Measurements from ENCODE around the gene COX4I1.
"Not testable (repeated sequence)": the region's sequence is repeated elsewhere in the genome, so short reads cannot be mapped to it uniquely, and the experiment has no call there.

COX4I1 gene

GRCh38 chr16:85826686-85827247 is 27.3 kb downstream of the COX4I1 start:
- no peak for DNase-seq

- no peak for DNase-seq
Observed at GRCh38 chr16:85828166-85828565, 28.7 kb downstream of the COX4I1 start.

GRCh38 chr16:85829171-85829719 is 29.8 kb downstream of the COX4I1 start:
- no peak for DNase-seq

GRCh38 chr16:85829751-85830445 is 30.4 kb downstream of the COX4I1 start:
- no peak for DNase-seq

GRCh38 chr16:85830821-85831220 is 31.3 kb downstream of the COX4I1 start:
- DNase-seq, result no peak

DNA sequence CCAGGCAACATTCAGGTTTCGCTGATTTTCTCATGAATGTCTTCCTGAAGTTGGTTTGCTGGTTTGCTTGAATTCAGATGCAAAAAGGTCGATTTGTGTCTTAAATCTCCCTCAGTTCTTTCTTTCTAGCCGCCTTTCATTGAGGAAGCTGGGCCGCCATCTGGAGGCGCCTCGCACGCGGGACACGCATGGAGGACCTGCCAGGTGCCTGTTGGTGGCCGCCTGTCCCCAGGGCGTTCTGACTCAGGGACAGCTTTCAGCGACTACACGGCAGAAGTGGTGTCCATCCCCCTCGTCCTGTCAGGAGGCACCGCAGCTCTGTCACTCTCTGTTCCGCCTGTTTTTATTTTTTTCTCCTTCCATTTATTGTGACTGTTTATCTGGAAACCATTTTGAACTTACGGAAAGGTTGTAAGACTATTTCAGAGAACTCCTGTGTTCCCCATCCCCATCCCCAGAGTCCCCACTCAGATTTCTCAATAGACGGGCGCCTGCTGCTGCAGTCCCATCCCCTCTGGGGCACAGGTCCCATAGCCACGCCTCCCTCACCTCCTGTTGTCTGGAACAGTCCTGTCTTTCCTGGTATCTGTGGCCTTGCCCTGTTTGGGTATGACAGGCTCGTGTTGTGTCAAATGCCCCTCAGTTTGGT is 33.2 kb downstream of the COX4I1 start:
- no peak for DNase-seq

DNA sequence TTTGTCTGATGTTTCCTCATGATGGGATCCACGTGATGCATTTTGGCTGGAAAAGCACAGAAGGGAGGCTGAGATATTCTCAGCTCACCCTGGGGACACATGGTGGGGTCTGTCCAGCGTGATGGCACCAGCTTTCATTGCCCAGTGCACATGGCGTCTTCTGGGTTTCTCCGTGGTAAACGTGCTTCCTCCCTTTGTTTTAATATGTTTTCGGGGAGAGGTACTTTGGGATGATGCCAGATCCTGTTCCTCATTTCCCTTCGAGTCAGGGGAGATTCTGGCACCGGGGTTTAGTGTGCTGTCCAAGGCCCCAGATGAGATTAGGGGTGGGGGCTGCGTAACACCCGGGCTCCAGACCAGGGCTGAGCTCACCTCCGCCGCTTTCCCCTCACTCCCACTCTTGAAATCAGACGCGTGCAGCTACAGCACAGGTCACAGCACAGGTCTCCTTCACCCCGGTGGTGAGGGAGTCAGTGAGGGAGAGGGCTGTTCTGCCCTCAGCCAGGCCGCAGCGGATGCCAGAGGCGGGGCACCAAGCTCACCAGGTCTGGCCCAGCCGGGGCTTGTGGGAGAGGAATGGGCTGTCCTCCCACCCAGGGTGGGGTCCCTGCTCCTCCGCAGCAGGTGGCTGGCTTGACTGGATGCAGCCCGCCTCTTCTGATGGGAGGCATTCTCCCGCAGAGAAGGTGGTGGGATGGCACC is 33.9 kb downstream of the COX4I1 start:
- DNase-seq, result no peak

GRCh38 chr16:85834741-85835140 is 35.2 kb downstream of the COX4I1 start:
- no peak for DNase-seq

DNA sequence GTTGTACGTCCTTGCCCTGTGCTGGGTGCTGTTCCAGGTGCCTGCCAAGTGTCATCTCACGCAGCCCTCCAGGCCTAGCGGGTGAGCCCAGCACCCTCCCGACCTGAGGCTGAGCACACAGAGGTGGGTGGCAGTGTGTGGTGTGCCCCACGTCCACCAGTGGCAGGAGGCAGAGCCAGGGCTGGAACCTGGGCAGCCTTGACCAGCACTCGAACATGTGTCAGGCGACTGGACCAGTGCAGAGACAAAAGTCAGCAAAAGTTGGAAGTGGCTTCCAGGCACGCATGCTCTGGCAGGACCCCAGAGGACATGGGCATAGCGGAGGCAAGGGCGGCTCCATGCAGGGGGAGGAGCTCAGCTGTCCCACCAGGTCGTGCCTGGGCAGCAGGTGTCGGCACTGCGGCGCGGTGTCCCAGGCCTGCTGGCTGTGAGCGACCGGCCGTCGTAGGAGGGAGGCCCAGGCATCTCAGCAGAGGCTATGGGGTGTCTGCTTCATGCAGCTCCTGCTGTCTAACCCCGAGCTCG is 35.8 kb downstream of the COX4I1 start:
- no peak for DNase-seq

DNA sequence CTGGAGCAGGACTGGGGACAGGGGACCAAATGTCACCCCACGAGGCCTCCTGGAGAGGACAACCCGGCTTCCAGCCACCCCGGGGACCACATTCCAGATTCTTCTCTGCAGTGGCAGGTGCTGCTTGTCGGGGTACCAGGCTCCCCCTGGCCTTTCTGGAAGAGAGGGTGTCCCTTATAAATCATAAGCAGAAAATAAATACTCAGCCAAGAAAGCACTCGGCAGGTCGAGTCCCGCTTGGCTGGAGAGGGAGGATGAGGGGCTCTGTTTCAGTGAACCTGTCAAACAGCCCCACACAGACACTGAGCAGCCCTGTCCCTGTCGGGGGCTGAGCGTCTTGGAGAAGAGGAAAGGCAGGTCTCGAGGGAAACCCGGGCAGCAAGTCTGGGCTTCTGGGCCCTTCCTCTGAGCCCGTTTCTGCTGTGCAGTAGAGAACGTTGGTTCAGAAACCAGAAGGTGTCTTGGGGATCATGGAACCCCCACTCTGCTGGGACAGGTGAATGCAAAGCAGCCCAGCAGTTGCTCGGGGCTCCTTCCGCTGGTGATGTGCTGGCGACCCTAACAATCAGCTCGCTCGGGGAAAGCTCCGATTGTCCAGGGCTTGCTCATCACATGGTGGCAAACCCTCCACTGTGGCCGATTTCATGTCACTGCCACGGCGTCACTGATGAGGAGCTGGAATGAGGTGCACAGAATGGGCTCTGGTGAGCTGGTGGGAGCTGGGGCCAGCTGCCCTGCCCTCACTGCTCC is 36.6 kb downstream of the COX4I1 start:
- no peak for DNase-seq

DNA sequence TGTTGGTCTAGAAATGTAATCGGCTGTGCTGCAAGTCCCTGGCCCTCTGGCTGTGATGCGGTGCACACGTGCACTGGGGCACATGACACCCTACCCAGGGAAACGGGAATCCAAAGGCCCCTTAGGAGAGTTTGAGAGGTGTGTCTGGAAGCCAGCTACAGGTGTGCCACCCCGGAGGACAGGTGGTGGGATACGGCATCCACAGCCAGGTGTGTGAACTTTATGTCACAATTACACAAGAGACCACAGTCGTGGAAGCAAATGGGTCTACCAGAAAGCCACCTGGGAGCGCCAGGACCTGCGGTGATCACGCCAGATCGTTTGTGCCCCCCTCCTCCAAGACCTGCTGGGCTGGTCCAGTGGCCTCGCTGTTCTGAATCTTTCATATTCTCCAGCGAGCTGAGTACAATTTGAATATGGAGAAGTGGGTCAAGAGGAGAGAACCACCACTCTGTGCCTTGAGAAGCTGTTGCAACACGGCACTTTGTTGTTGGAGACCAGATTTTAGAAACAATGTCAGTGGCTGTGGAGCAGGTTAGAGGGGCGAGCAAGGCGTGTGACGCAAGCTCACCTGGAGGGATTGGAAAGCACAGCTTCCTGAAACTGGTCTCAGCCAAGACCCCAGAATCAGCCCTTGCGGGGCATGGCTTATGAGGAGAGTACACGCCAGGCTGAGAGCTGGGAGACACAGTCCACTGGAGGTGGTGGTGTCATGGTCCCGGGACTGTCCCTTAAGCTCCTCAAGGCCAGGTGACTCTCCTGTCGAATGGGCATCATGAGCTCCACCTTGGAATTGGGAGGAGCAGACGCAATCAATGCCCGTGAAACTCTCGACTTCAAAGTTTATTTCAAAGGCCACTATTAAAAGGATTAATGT is 37.4 kb downstream of the COX4I1 start:
- DNase-seq, result no peak

GRCh38 chr16:85837654-85838053 is 38.2 kb downstream of the COX4I1 start:
- DNase-seq, result not testable (repeated sequence)

DNA sequence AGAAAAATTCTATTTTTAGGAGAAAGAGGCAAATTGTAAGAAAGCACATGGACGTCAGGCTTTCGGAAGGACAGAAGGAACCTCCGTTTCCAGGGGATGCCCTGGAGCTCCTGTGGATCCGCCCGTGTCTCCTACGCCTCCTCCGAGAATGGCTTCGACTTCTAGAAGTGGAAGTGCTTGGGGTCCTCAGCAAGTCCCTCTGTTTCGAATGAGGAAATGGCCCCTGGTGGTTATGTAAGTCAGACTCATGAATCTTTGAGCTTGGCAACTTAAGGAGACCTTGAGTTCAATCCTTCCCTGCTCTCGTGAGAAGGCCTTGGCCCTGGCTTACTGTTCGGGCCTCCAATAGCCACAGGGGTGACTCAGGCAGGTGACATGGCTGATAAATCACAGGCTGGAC is 38.9 kb downstream of the COX4I1 start:
- DNase-seq, result no peak

GRCh38 chr16:85838876-85839585 is 39.5 kb downstream of the COX4I1 start:
- DNase-seq, result no peak

GRCh38 chr16:85839681-85840240 is 40.3 kb downstream of the COX4I1 start:
- no peak for DNase-seq

DNA sequence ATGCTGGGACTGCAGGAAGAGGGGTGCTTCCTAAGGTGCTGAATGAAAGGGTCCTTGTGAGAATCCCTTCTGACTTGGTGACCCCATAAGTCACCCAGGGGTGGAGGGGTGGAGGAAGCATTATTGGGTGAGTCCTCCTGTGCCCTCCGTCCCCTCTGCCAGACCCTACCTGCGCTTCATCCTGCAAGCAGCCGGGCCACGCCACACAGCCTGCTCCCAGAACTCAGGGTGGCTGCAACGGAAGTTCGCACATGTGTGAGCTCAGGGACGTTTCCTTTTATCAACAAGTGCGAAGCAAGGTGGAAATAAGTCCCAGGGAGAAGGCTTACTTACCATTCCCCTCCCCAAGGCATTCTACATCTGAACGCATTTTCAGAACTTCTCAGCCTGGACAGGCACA is 40.9 kb downstream of the COX4I1 start:
- no peak for DNase-seq

GRCh38 chr16:85840801-85841200 is 41.3 kb downstream of the COX4I1 start:
- DNase-seq, result no peak

GRCh38 chr16:85842435-85842834 is 42.9 kb downstream of the COX4I1 start:
- no peak for DNase-seq

DNA sequence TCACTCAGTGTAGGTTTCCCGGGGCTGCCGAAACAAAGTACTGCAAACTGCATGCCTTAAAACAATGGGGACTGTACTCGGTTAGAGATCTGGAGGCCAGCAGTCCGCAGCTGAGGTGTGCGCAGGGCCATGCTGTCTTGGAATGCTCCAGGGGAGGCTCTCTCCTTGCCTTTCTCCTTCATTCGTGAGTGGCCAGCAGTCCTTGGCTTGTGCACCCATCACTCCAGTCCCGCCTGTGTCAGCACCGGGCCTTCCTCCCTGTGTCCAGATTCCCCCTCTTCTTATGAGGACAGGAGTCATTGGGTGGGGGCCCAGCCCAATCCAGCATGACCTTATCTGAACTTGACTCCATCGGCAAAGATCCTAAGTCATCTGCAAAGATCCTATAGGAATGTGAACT is 43.4 kb downstream of the COX4I1 start:
- no peak for DNase-seq

DNA sequence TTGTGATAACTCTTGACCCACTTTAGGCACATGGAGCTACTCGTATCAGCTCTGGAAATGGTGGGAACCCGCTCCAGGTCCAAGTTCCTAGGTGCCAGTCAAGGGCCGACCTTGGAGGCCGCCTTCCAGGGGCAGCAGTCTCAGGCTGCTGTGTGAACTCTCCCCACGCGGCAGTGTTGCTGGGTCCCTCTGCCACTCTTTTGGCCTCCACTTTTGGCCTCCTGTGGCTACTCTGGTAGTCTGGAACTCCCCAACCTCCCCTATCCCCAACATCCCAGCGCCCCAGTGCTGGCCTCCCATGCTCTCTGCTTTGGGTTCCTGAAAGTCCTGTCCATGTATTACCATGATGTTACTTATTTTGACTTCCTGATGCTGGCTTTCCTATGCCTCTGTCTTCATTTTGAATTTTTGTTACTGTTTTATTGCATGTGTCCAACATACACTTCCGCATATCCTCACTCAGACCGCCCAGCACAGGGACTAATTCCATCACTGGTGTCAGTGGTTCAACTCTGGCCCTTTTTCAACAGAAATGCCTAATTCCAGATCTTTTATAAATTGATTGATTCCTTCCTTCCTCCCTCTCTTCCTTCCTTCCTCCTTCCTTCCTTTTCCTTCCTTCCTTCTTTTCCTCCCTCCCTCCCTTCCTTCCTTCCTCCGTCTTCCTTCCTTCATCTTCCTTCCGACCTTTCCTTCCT is 44.1 kb downstream of the COX4I1 start:
- no peak for DNase-seq

All from GOT3 (cell line).